Suppressor macrophage (primary cell): ENCODE measurements around the gene SIN3B.
A peak's percentile ranks its signal among the peaks of the same experiment; 100 is the strongest.
"Not testable (repeated sequence)": the region's sequence is repeated elsewhere in the genome, so short reads cannot be mapped to it uniquely, and the experiment has no call there.

ENCODE experiments used
- DNase-seq, 4 experiments: peaks; one replicate each; pipeline ENCODE4 v3.0.0-alpha.2; 2020 to 2022

Gene SIN3B

GRCh38 chr19:16869331-16869972 is 40.3 kb downstream of the SIN3B start:
- no peak for DNase-seq

- no peak for DNase-seq
These were observed 42.7 kb downstream of the SIN3B start for GRCh38 chr19:16871871-16872270.

DNA sequence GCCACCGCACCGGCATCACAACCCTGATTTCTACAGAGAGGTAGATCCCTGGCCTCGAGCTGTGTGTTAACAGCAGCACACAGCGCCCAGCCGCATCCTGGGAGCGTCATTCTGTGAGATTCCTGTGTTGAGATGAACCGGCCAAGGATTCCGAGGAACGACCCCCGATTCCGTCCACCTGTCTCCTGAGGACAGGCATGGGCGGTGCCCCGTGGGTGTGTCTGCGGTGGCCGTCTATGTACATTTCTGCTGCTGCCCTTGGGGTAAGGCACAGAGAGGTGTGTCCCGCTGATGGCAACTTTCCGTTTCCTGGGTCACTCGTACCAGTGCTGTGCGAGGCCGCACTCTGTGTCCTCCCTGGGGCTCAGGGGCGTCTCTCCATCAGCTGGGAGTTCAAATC is 43.5 kb downstream of the SIN3B start:
- no peak for DNase-seq

- no peak for DNase-seq
These were observed 44.4 kb downstream of the SIN3B start for GRCh38 chr19:16873594-16873993.

DNA sequence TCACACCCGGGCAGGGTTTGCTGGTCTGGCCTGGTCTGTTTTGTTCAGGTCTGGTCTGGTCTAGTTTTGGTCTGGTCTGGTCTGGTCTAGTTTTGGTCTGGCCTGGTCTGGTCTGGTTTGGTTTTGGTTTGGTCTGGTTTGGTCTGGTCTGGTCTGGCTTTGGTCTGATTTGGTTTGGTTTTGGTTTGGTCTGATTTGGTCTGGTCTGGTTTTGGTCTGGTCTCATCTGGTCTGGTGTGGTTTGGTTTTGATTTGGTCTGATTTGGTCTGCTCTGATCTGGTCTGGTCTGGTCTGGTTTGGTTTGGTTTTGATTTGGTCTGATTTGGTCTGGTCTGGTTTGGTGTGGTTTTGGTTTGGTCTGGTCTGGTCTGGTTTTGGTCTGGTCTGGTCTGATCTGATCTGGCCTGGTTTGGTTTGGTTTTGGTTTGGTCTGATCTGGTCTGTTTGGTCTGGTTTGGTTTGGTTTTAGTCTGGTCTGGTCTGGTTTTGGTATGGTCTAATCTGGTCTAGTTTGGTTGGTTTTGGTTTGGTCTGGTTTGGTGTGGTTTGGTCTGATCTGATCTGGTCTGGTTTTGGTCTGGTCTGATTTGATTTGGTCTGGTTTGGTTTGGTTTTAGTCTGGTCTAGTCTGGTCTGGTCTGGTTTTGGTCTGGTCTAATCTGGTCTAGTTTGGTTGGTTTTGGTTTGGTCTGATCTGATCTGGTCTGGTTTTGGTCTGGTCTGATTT is 45.2 kb downstream of the SIN3B start:
- no peak for DNase-seq

- DNase-seq = not testable (repeated sequence)
These were observed 45.7 kb downstream of the SIN3B start for GRCh38 chr19:16874978-16875299.

GRCh38 chr19:16875584-16876555 is 46.7 kb downstream of the SIN3B start:
- DNase-seq = no peak

GRCh38 chr19:16876904-16877361 is 47.7 kb downstream of the SIN3B start:
- no peak for DNase-seq

DNA sequence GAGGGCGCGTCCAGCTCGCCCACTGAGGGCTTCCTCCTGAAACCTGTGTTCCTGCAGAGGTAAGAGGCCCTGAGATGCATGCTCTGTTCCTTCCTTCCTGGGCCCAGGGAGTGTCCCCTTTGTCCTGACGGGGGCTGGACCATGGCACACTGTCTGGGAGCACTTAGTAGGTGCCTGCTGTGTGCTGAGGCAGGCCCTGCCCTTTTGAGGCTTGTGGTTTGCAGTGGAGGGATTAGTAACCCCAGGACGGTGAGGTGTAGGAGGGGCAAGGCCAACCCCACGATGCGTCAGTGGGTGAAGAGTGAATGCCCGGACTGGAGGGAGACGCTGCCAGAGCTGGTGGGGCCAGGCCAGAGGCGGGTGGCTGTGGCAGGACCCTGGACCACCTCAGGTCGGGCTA is 48.4 kb downstream of the SIN3B start:
- no peak for DNase-seq

DNA sequence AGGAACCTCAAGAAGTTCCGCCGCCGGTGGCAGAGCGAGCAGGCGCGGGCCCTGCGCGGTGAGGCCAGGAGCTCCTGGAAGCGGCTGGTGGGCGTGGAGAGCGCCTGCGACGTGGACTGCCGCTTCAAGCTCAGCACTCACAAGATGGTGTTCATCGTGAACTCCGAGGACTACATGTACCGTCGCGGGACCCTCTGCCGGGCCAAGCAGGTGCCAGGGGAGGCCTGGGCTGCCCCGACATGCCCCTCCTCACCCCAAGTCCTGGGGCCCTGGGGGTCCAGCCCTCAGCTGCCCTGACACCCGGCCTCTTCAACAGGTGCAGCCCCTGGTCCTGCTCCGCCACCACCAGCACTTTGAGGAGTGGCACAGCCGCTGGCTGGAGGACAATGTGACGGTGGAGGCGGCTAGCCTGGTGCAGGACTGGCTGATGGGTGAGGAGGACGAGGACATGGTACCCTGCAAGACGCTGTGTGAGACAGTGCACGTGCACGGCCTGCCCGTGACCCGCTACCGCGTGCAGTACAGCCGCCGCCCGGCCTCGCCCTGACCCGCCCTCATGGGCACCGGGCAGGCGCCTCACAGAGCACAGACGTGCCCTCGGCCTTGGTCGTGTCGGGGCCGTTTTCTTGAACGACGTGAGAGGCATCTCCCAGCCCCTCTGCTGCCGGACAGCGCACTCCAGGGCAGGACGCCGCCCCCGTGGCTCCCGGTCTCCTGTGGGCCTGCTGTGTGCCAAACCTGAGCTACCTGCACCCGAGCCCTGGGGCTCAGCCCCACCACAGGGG is 49.2 kb downstream of the SIN3B start:
- DNase-seq = no peak

DNA sequence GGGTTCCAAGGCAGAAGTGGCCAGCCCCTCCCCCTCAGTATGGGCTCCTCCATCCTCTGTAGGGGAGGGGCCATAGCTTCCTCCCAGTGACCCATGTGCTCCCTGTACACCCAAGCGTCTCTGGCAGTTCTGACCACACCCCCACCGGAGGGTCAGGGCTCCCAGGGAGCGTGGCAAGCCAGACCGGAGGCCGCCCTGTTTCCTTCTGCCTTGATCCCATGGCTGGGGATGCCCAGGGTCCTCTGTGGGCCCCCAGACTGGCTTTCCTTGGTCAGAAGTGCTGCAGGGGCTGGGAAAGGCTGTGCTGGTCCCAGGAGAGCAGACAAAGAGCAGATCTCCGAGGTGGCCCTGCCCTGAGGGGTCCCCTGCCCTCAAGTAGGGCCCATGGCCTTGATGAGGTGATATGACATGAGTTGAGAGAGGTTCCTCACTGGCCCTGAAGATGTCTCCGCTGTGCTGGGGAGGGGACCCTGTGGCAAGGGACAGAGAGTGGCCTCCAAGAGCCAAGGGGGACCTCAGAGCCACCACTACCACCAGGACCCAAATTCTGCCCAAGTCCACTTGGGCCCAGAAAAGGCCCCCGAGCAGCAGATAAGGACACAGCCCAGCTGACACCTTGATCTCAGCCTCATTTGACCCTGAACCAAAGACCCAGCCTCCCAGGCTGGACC is 51.8 kb downstream of the SIN3B start:
- DNase-seq = no peak

- peak in 1 of 4 experiments; percentile 23 for DNase-seq
These were observed 52.9 kb downstream of the SIN3B start for GRCh38 chr19:16882146-16882545.

GRCh38 chr19:16883522-16883921 is 54.3 kb downstream of the SIN3B start:
- DNase-seq = no peak

- no peak for DNase-seq
These were observed 56.0 kb downstream of the SIN3B start for GRCh38 chr19:16885166-16885565.

DNA sequence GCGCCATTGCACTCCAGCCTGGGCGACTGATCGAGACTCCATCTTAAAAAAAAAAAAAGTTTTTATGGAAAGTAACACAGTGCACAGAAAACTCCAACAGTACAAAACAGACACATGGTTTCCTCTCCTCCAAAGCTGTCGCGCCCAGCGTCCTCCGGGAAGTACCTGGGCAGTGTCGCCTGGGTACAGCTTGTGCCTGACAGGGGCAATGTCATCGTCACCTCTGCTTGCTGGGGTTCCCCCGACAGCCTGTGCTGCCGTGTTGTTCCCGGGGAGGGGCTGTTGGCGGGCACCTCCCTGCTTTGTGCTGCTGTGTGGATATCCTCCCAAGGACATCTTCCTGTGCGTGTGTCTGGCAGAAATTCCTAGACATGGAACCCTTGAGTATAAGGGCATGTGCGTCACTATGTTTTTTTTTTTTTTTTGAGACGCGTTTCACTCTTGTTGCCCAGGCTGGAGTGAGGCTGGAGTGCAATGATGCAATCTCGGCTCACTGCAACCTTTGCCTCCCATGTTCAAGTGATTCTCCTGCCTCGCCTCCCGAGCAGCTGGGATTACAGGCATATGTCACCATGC is 57.2 kb downstream of the SIN3B start:
- no peak for DNase-seq

- no peak for DNase-seq
These were observed 58.4 kb downstream of the SIN3B start for GRCh38 chr19:16887353-16888265.

GRCh38 chr19:16888629-16889365 is 59.6 kb downstream of the SIN3B start, which contains the start of gene F2RL3:
Gene F2RL3 (plus strand): TSS chr19:16888999. CDS start chr19:16889190, 191 bp downstream.
- DNase-seq = peak; percentile 76 to 84 (median 80)

DNA sequence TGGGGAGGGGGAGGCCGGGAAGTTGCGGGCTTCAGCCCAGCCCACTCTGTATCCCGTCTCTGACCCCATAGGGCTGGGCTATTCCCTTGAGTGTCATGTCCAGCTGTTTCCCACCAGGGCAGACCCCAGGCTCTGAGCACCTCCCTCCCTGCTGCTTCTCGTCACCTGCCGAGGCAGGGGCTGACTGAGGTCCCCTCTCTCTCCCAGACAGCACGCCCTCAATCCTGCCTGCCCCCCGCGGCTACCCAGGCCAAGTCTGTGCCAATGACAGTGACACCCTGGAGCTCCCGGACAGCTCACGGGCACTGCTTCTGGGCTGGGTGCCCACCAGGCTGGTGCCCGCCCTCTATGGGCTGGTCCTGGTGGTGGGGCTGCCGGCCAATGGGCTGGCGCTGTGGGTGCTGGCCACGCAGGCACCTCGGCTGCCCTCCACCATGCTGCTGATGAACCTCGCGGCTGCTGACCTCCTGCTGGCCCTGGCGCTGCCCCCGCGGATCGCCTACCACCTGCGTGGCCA is 60.2 kb downstream of the SIN3B start:
- DNase-seq = no peak

GRCh38 chr19:16889883-16890460 is 60.8 kb downstream of the SIN3B start:
- DNase-seq = no peak
